NCI-H526 treated with DMSO at 0.1 percent for 48 hours (cell line): ENCODE measurements around the gene IRF1.
"Not testable (repeated sequence)": the region's sequence is repeated elsewhere in the genome, so short reads cannot be mapped to it uniquely, and the experiment has no call there.

ENCODE experiments used
- DNase-seq: peaks from one replicate; lab custom pipeline; 2025; lab: John Stamatoyannopoulos, UW

Gene IRF1

GRCh38 chr5:132490484-132491367, at the start of gene IRF1:
TSS of gene IRF1 (minus strand) at chr5:132490773. CDS start at chr5:132489478, 1,295 bp downstream.
- DNase-seq = peak; percentile 78

GRCh38 chr5:132540149-132540548, 49.6 kb upstream of the IRF1 start:
- DNase-seq = no peak

GRCh38 chr5:132539716-132540115, 49.1 kb upstream of the IRF1 start:
- DNase-seq = no peak

GRCh38 chr5:132530946-132531345, 40.4 kb upstream of the IRF1 start:
- DNase-seq = no peak

GRCh38 chr5:132528866-132529634, 38.5 kb upstream of the IRF1 start:
- DNase-seq = no peak

- DNase-seq = no peak
Measured at GRCh38 chr5:132528021-132528420, 37.4 kb upstream of the IRF1 start.

- DNase-seq = no peak
Measured at GRCh38 chr5:132526974-132527564, 36.5 kb upstream of the IRF1 start.

GRCh38 chr5:132526290-132526973, 35.9 kb upstream of the IRF1 start:
- DNase-seq = no peak

- DNase-seq = no peak
Measured at GRCh38 chr5:132525299-132525724, 34.7 kb upstream of the IRF1 start.

- DNase-seq = not testable (repeated sequence)
Measured at GRCh38 chr5:132524877-132525276, 34.3 kb upstream of the IRF1 start.

- not testable (repeated sequence) for DNase-seq
Measured at GRCh38 chr5:132522067-132522466, 31.5 kb upstream of the IRF1 start.

GRCh38 chr5:132513618-132514336, 23.2 kb upstream of the IRF1 start:
- not testable (repeated sequence) for DNase-seq

- no peak for DNase-seq
Measured at GRCh38 chr5:132510076-132510475, 19.5 kb upstream of the IRF1 start.

- DNase-seq = no peak
Measured at GRCh38 chr5:132506094-132506692, 15.6 kb upstream of the IRF1 start.

- DNase-seq = no peak
Measured at GRCh38 chr5:132505641-132506040, 15.1 kb upstream of the IRF1 start.

GRCh38 chr5:132504746-132505145, 14.2 kb upstream of the IRF1 start:
- no peak for DNase-seq

- no peak for DNase-seq
Measured at GRCh38 chr5:132503244-132503643, 12.7 kb upstream of the IRF1 start.

GRCh38 chr5:132501961-132502931, 11.7 kb upstream of the IRF1 start:
- DNase-seq = no peak

- DNase-seq = no peak
Measured at GRCh38 chr5:132501629-132501956, 11.0 kb upstream of the IRF1 start.
